Hematopoietic multipotent progenitor cell treated with erythropoietin and hydrocortisone succinate and interleukin-3 and kit ligand, for 15 days (in vitro differentiated cells): ENCODE data around the gene CFD.
"Not testable (repeated sequence)": the region's sequence is repeated elsewhere in the genome, so short reads cannot be mapped to it uniquely, and the experiment has no call there.

Experiments
- DNase-seq: peaks from one replicate; pipeline ENCODE4 v3.0.0-alpha.2; 2015; ENCODE audit warnings: low spot score

Gene CFD

DNA sequence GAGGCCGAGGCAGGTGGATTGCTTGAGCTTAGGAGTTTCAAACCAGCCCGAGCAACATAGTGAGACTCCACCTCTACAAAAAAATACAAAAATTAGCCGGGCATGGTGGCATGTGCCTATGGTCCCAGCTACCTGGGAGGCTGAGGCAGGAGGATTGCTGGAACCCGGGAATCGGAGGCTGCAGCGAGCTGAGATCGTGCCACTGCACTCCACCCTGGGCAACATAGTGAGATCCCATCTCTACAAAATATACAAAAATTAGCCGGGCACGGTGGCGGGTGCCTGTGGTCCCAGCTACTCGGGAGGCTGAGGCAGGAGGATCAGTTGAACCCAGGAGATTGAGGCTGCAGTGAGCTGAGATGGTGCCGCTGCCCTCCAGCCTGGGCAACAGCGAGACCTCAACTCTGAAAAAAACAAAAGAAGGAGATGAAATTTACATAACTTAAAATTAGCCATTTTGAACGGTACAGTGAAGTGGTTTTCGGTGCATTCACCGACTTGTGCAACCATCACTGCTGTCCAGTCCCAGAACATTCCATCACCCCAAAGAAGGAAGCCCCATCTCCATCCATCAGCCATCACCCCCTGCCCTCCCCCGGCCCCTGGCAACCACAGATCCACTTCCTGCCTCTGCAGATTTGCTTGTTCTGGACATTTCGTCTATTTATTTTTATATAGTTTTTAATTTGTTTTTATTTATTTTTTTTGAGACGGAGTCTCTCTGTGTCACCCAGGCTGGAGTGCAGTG, 33.4 kb upstream of the CFD start:
- DNase-seq = no peak

DNA sequence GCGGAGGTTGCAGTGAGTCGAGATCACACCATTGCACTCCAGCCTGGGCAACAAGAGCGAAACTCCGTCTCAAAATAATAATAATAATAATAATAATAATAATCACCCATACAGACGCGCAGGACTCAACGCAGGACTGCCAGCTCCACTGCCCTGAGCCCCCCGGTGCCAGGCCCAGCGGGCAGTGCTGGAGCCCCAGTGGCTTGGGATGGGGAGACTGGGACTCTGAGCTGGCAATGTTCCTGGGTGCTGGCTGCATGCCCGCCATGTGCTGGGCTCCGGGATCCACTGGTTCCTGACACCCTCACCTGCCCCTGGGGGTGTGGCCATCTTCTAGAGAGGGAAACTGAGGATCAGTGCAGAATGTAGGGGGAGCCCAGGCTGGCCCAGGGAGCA, 32.2 kb upstream of the CFD start:
- DNase-seq = no peak

DNA sequence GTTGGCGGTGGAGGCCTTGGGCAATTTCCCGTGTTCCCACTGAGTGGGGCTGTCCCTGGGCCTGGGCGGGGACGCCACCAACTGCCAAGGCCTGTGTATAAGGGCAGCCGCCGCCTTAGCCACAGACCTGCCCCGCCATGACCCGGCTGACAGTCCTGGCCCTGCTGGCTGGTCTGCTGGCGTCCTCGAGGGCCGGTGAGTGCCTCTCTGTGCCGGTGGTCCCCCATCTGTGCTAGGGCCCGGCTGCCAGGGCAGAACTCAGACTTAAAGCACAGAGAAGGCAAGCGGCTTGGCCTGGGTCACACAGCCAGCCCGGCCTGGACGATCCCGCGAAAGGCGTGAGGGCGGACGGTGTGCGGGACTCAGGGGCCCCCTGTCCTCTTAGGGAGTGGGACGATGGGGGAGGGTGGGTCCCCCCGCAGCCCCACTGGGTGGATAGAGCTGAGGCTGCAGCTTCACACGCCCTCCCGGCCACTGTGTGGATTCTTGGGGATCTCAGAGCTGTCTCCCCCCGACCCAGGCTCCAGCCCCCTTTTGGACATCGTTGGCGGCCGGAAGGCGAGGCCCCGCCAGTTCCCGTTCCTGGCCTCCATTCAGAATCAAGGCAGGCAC, 31.6 kb upstream of the CFD start, which contains the start of gene AZU1:
TSS of gene AZU1 (plus strand) at position 128 of the 612 bp plus-strand sequence. CDS start at position 138, 10 bp downstream.
- no peak for DNase-seq

DNA sequence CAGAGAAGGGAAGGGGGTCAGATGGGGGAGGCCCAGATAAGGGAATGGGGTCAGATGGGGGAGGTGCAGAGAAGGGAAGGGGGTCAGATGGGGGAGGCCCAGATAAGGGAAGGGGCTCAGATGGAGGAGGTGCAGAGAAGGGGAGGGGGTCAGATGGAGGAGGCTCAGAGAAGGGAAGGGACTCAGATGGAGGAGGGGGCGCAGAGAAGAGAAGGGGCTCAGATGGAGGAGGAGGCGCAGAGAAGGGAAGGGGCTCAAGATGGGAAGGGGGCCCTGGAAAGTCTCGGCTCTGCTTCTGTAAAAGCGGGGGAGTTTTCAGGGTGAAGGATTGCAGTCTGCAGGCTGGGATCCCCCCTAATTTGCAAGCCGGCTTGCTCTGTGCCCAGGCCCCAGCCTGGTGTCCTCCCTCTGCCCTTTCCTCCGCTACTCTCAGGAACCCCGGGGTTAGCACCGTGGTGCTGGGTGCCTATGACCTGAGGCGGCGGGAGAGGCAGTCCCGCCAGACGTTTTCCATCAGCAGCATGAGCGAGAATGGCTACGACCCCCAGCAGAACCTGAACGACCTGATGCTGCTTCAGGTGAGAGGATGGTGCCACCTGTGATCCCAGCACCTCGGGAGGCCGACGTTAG, 30.2 kb upstream of the CFD start:
- no peak for DNase-seq

DNA sequence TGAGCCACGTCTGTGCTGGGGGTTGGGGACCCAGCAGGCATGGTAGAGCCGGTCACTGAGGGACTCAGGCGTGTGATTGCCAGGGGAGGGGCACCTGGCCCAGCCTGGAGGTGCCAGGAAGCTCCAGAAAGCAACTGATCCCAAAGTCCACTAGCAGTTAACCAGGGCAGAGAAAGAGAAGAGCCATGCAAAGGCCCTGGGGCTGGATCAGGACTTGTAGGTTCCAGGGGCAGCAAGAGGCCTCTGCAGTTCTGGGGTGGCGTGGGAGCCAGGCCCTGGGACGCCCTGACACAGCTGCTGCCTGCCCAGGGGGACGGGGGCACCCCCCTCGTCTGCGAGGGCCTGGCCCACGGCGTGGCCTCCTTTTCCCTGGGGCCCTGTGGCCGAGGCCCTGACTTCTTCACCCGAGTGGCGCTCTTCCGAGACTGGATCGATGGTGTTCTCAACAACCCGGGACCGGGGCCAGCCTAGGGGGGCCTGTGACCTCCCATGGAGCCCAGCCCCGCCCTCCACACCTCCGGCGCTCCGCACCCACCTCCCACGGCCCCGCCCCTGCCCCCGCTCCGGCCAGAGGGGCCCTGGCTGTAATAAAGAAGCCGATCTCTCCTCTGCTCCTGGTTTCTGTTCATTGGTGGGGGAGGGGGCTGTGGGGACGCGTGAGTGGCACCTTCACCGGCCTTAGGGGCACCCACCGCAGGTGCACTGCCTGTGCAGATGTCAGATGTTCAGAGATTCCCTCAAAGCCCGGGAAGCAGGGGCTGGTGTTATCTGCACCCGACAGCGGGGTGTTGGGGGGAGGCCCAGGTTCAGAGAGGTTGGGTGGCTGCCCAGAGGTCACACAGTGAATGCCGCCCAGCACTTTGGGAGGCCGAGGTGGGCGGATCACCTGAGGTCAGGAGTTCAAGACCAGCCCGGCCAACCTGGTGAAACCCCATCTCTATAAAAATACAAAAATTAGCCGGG, 27.8 kb upstream of the CFD start:
- no peak for DNase-seq

DNA sequence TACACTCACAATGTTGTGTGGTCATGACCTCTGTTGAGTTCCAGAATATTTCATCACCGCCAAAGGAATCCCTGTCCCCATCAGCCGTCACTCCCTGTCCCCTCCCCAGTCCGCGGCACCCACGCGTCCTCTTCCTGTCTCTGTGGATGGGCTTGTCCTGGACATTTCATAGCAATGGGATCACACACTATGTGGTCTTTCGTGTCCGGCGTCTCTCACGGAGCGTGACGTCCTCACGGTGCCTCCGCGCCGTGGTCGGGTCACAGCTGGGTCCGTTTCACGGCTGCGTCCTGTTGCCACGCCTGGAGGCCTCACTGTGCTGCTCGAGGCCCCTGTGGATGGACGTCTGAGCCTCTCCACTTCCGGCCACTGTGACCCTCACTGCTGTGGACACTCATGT, 25.2 kb upstream of the CFD start:
- no peak for DNase-seq

DNA sequence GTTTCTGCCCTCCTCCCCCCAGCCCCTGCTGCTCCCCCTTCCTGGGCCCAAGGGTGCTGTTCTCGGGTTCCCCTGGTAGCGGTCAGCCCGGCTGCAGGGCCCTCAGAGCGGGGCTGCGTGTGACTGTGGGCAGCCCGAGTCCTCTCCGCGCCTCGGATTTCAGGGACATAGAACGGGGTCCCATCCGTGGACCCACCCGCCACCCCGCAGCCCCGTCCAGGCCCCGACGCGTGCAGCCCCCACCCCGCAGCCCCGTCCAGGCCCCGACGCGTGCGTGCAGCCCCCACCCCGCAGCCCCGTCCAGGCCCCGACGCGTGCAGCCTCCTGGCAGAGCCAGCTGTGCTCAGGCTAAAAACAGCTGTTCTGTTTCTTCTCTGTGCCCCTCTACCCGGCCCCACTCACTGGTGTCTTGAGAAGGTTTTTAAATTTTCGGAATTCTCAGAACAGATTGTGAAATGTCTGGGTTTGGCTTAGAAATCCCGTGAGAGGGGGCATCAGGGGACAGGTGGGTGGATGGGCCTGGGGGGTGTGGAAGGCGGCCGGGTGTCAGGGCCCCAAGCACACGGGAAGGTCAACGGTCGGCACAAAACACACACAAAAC, 24.2 kb upstream of the CFD start:
- no peak for DNase-seq

DNA sequence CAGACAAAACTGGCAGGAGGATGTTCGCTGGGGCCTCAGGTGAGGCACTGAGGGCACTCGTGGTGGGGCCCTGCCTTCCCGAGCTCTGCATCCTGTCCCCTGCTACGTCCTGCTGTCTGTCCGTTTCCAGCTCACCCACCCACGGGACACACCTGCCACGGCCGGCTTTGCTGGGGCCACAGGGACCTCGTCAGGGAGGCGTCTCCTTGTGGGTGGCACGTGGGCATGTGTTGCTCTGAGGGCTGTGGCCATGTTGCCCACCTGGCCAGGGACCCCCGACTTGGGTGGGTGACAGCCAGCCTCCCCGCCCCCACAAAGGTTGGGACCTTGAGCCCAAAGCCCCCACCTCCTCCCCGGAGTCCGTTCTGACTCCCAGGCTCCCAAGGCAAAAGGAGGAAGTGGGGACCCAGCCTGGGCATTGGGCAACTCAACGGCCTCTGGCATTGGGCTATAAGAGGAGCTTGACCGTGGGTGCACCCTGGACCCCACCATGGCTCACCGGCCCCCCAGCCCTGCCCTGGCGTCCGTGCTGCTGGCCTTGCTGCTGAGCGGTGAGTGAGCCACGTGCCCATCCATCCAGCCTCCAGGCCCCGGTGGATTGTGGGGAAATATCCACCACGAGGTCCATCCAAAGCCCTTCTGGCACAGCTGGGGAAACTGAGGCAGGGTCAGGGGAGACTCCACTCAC, 18.8 kb upstream of the CFD start, which contains the start of gene PRTN3:
TSS of gene PRTN3 (plus strand) at position 481 of the 688 bp plus-strand sequence. CDS start at position 491, 10 bp downstream.
- DNase-seq = no peak

DNA sequence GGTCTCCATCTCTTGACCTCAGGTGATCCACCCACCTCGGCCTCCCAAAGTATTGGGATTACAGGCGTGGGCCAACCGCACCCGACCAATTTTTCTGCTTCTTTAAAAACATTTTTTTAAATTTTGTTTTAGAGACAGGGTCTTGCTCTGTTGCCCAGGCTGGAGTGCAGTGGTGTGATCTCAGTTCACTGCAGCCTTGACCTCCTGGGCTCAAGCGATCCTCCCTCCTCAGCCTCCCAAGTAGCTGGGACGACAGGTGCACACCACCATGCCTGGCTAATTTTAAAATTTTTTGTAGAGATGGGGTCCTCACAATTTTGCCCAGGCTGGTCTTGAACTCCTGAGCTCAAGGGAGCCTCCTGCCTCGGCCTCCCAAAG, 16.7 kb upstream of the CFD start:
- DNase-seq = not testable (repeated sequence)

DNA sequence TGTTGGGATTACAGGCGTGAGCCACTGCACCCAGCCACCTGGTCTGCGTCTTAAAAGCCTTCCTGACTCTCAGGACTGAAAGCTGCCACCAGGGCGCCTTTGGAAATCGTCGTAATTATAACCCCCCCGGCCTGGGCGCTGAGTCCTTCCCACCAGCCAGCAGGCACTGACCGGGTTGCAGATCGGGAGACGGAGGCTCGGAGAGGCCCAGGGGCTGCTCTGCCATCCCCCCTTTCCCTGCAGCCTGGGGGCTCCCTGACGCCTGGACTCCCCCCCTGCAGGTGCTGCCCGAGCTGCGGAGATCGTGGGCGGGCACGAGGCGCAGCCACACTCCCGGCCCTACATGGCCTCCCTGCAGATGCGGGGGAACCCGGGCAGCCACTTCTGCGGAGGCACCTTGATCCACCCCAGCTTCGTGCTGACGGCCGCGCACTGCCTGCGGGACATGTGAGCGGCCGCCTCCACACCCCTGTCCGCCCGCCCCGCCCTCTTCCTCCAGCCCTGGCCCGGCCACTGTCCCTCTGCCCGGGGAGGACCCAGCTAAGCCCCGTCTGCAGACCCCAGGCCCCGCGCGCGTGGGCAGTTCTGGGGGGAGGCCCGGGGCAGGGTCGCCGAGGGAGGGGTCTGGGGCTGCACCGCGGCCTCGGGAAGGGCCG, 16.2 kb upstream of the CFD start:
- no peak for DNase-seq

DNA sequence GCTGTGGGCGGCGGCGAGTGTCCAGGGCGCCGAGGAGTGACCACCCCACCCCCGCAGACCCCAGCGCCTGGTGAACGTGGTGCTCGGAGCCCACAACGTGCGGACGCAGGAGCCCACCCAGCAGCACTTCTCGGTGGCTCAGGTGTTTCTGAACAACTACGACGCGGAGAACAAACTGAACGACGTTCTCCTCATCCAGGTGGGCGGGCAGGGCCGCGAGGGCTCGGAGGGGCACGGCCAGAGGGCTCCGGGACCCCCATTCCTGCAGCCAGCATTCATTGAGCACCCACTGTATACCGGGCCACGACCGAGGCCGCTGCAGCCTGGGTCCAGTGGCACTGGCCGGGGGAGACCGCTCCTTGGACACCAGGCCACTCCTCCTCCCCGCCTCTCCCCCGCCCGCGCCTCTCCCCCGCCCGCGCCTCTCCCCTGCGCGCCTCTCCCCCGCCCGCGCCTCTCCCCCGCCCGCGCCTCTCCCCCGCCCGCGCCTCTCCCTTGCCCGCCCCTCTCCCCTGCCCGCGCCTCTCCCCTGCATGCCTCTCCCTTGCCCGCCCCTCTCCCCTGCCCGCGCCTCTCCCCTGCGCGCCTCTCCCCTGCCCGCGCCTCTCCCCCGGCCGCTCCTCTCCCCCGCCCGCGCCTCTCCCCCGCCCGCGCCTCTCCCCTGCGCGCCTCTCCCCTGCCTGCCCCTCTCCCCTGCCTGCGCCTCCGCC, 15.5 kb upstream of the CFD start:
- no peak for DNase-seq

DNA sequence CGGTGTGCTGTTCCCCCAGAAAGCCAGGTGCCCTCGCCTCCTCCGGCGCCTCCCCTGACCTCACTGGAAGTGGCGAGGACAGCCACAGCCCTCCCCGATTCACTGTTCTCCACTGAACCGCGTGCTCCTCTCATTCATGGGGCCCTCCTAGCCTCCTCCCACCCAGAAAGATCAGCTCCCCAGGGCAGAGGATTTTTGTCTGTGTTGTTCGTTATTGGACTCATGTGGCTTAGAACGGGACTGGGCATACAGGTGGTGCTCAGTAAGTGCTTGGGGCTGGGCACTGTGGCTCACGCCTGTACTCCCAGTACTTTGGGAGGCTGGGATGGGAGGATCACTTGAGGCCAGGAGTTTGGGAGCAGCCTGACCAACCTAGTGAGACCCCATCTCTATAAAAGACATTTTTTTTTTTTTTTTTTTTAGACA, 14.9 kb upstream of the CFD start:
- no peak for DNase-seq

DNA sequence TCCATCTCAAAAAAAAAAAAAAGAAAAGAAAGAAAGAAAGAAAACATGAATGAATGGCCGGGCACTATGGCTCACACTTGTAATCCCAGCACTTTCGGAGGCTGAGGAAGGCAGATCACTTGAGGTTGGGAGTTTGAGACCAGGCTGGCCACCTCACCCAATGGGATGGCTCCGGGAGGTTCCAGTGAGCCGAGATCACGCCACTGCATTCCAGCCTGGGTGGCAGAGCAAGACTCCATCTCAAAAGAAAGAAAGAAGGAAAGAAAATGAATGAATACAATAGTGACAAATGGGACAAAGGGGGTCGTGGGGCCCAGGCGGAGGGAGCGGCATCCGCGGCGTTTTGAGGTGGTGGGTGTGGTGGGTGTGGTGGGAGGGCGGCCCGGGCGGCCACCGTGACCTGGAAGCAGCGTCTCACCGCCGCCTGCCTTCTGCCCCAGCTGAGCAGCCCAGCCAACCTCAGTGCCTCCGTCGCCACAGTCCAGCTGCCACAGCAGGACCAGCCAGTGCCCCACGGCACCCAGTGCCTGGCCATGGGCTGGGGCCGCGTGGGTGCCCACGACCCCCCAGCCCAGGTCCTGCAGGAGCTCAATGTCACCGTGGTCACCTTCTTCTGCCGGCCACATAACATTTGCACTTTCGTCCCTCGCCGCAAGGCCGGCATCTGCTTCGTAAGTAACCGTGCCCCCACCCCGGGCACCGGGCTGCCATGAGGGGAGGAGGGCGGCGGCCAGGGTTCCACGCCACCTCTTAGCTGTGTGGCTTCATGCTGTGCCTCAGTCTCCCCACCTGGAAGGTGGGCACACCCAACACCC, 13.6 kb upstream of the CFD start:
- no peak for DNase-seq

DNA sequence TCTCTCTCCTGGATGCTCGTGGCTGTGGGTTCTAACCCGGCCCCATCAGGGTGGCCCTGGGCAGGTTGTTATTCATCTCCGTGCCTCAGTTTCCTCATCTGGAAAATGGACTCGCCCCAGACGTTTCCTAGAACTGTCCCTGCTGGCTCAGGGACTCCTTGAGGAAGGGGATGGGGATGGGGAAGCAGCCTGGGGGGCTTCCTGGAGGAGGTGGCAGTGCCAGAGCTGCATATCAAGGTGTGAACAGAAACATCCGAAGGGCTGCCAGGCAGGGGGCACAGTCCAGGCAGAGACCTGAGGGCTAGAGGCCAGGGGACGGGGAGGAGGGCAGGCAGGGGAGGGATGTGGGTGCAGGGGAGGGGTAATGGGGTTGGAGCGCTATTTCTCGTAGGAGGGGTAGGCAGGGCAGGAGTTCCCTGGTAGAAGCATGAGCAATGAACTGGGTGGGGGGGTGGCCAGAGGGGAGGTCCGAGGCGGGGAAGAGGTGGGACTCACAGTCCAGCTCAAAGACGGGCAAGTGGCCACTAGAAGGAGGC, 11.0 kb upstream of the CFD start:
- DNase-seq = no peak

DNA sequence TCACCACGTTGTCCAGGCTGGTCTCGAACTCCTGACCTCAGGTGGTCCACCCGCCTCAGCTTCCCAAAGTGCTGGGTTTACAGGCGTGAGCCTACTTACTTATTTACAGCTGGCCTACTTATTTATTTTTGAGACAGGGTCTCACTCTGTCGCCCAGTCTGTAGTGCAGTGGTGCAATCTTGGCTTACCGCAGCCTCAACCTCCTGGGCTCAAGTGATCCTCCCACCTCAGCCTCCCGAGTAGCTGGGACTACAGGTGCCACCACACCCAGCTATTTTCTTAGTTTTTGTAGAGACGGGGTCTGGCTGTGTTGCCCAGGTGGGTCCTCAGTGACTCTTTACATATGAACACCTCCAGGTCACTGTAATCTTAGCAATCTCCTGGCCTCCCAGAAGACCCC, 10.3 kb upstream of the CFD start:
- DNase-seq = not testable (repeated sequence)

DNA sequence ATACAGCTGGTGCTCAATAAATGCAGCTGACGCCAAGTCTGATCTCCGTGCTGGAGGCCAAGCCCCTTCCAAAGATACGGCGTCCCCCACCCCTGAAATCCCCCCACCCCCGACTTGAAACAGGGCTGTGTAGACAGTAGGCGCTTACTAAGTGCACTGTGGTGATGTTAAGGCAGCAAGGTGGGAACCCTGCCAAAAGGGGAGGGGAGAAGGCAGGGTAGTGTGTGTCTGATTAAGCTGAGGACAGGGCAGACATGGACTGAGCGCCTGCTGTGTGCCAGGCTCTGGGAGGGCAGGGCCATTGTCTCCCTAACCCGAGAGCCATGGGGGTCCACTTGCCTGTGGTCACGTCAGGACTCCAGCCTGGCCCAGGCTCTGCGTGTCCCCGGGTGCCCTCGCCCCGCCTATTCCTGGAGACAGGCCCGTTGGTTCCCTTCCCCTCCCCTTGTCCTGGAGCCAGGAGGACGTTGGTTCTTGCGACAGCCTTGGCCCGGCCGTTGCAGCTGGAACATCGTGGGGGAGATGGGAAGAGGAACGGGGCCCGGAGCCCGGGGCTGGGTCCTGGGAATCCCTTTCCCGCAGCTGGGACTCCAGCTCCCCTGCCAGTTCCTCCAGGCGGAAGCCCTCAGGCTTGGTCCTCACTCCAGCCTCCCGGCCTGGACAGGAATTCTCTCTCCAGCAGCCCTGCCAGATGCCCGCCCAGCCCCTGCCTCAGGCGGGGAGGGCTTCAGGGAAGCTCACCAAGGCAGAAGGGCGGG, 9.1 kb upstream of the CFD start:
- DNase-seq = no peak

DNA sequence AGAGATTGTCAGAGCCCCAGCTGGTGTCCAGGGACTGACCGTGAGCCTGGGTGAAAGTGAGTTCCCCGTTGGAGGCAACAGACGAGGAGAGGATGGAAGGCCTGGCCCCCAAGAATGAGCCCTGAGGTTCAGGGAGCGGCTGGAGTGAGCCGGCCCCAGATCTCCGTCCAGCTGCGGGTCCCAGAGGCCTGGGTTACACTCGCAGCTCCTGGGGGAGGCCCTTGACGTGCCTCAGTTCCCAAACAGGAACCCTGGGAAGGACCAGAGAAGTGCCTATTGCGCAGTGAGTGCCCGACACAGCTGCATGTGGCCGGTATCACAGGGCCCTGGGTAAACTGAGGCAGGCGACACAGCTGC, 8.5 kb upstream of the CFD start:
- no peak for DNase-seq
